Measurements from ENCODE around the gene AZIN2. TPM values are rescaled to one million over a fixed set of nuclear protein-coding genes. Genes with fewer than 3 reads are reported as not detected.

AZIN2 gene
- total and polyA plus RNA-seq, 2 of the 13 experiments (the other 11 are each of a cell fraction or from before 2014, with no cell fraction given), result 1.7 to 3.5 TPM

DNA sequence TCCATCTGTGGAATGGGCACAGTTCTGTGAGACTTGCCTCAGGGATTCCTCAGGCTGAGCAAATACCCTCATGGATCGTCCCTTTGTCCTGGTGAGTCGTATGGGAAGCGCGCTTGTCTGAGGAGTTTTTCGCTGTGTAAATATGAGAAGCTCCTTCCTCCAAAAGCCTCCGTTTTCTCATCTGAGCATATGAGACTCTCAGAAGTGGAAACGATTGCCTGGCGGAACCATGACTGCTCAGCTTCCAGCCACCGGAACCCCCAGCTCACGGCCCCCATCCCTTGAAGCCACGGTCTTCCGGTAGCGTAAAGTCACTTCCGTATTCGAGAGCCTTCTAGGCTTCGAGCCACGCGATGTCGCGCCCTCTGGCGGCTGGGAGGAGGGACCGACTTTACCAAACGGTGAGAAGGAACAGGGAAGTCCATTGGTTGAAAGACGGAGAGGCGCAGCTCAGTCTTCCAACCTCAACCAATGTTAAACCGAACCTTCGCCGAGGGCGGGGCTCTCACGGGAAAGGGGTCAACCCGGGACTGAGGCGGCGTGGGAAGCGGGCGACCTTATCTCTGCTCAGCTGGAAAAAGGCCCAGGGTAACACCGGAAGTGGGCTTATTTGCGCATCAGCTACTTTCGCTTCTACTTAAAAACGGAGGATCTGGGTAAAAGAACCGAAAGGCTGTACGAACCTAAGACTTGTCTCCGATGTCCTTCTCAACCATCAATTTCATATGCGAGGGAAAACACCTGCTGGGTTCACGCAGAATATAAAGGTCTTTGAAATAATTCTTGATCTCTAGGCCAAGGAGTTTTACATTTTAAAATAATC is 46.3 kb downstream of the AZIN2 start (continued):
- TF ChIP-seq, protein P1, sequence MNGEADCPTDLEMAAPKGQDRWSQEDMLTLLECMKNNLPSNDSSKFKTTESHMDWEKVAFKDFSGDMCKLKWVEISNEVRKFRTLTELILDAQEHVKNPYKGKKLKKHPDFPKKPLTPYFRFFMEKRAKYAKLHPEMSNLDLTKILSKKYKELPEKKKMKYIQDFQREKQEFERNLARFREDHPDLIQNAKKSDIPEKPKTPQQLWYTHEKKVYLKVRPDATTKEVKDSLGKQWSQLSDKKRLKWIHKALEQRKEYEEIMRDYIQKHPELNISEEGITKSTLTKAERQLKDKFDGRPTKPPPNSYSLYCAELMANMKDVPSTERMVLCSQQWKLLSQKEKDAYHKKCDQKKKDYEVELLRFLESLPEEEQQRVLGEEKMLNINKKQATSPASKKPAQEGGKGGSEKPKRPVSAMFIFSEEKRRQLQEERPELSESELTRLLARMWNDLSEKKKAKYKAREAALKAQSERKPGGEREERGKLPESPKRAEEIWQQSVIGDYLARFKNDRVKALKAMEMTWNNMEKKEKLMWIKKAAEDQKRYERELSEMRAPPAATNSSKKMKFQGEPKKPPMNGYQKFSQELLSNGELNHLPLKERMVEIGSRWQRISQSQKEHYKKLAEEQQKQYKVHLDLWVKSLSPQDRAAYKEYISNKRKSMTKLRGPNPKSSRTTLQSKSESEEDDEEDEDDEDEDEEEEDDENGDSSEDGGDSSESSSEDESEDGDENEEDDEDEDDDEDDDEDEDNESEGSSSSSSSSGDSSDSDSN (CRISPR knock-in tag; IDR thresholded peaks at IDR 0.05), result peak; percentile 49; the same call in 1 of the 2 replicates
- TF ChIP-seq ZFP90 (CRISPR knock-in tag; IDR thresholded peaks at IDR 0.05; ENCODE audit: borderline replicate concordance) (no peak; the same call in 1 of the 2 replicates), PRPF4 (IDR thresholded peaks at IDR 0.05; ENCODE audit: low read depth, low read length, poor library complexity, severe bottlenecking) (no peak), PAWR (CRISPR knock-in tag; IDR thresholded peaks at IDR 0.05; ENCODE audit: borderline replicate concordance) (no peak), ZNF260 (CRISPR knock-in tag; IDR thresholded peaks at IDR 0.05; ENCODE audit: borderline replicate concordance, low read depth) (no peak), KDM1A (CRISPR knock-in tag; IDR thresholded peaks at IDR 0.05) (peak; percentile 93), MYC (CRISPR knock-in tag; IDR thresholded peaks at IDR 0.05; ENCODE audit: borderline replicate concordance) (peak; percentile 91), HDAC1 (CRISPR knock-in tag; IDR thresholded peaks at IDR 0.05) (peak; percentile 92), IKZF1 (IDR thresholded peaks at IDR 0.05) (no peak), ELF3 (CRISPR knock-in tag; IDR thresholded peaks at IDR 0.05) (peak; percentile 78; the same call in 1 of the 2 replicates), PLRG1 (conservative IDR thresholded peaks at IDR 0.05) (no peak)
- TF ChIP-seq, protein P2, sequence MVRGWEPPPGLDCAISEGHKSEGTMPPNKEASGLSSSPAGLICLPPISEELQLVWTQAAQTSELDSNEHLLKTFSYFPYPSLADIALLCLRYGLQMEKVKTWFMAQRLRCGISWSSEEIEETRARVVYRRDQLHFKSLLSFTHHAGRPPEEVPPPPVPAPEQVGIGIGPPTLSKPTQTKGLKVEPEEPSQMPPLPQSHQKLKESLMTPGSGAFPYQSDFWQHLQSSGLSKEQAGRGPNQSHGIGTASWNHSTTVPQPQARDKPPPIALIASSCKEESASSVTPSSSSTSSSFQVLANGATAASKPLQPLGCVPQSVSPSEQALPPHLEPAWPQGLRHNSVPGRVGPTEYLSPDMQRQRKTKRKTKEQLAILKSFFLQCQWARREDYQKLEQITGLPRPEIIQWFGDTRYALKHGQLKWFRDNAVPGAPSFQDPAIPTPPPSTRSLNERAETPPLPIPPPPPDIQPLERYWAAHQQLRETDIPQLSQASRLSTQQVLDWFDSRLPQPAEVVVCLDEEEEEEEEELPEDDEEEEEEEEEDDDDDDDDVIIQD (CRISPR knock-in tag; IDR thresholded peaks at IDR 0.05; ENCODE audit: low read depth), result peak; percentile 93
- TF ChIP-seq, protein P3, sequence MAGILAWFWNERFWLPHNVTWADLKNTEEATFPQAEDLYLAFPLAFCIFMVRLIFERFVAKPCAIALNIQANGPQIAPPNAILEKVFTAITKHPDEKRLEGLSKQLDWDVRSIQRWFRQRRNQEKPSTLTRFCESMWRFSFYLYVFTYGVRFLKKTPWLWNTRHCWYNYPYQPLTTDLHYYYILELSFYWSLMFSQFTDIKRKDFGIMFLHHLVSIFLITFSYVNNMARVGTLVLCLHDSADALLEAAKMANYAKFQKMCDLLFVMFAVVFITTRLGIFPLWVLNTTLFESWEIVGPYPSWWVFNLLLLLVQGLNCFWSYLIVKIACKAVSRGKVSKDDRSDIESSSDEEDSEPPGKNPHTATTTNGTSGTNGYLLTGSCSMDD (CRISPR knock-in tag; IDR thresholded peaks at IDR 0.05), result no peak
- TF ChIP-seq, protein P4, sequence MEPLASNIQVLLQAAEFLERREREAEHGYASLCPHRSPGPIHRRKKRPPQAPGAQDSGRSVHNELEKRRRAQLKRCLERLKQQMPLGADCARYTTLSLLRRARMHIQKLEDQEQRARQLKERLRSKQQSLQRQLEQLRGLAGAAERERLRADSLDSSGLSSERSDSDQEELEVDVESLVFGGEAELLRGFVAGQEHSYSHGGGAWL (CRISPR knock-in tag; IDR thresholded peaks at IDR 0.05), result peak; percentile 66; the same call in 1 of the 2 replicates
- TF ChIP-seq, protein P5, sequence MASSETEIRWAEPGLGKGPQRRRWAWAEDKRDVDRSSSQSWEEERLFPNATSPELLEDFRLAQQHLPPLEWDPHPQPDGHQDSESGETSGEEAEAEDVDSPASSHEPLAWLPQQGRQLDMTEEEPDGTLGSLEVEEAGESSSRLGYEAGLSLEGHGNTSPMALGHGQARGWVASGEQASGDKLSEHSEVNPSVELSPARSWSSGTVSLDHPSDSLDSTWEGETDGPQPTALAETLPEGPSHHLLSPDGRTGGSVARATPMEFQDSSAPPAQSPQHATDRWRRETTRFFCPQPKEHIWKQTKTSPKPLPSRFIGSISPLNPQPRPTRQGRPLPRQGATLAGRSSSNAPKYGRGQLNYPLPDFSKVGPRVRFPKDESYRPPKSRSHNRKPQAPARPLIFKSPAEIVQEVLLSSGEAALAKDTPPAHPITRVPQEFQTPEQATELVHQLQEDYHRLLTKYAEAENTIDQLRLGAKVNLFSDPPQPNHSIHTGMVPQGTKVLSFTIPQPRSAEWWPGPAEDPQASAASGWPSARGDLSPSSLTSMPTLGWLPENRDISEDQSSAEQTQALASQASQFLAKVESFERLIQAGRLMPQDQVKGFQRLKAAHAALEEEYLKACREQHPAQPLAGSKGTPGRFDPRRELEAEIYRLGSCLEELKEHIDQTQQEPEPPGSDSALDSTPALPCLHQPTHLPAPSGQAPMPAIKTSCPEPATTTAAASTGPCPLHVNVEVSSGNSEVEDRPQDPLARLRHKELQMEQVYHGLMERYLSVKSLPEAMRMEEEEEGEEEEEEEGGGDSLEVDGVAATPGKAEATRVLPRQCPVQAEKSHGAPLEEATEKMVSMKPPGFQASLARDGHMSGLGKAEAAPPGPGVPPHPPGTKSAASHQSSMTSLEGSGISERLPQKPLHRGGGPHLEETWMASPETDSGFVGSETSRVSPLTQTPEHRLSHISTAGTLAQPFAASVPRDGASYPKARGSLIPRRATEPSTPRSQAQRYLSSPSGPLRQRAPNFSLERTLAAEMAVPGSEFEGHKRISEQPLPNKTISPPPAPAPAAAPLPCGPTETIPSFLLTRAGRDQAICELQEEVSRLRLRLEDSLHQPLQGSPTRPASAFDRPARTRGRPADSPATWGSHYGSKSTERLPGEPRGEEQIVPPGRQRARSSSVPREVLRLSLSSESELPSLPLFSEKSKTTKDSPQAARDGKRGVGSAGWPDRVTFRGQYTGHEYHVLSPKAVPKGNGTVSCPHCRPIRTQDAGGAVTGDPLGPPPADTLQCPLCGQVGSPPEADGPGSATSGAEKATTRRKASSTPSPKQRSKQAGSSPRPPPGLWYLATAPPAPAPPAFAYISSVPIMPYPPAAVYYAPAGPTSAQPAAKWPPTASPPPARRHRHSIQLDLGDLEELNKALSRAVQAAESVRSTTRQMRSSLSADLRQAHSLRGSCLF (CRISPR knock-in tag; IDR thresholded peaks at IDR 0.05; ENCODE audit: borderline replicate concordance), result no peak; the same call in 1 of the 2 replicates
- TF ChIP-seq, protein P6, sequence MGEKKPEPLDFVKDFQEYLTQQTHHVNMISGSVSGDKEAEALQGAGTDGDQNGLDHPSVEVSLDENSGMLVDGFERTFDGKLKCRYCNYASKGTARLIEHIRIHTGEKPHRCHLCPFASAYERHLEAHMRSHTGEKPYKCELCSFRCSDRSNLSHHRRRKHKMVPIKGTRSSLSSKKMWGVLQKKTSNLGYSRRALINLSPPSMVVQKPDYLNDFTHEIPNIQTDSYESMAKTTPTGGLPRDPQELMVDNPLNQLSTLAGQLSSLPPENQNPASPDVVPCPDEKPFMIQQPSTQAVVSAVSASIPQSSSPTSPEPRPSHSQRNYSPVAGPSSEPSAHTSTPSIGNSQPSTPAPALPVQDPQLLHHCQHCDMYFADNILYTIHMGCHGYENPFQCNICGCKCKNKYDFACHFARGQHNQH (CRISPR knock-in tag; IDR thresholded peaks at IDR 0.05), result peak; percentile 99

Measured in HepG2 (cell line).